GM13977 (cell line): ENCODE results near the gene CNIH1.
"Not testable (repeated sequence)": the region's sequence is repeated elsewhere in the genome, so short reads cannot be mapped to it uniquely, and the experiment has no call there.

ENCODE experiments used
- DNase-seq: peaks from one replicate; pipeline ENCODE4 v3.0.0; 2012; ENCODE audit warnings: low spot score
- in situ Hi-C: fragments of 300-500 bp; cut with MboI; formaldehyde crosslinking; loops from one replicate; pipeline ENCODE4 v1.12.0; 2022; ENCODE audit warnings: low sequenced_read_pairs, low pct_unique_long_range_greater_than_20kb, mixed read lengths, inconsistent platforms; ENCODE audit not compliant: unreplicated experiment
- TF ChIP-seq, protein P1 (sequence below): IDR thresholded peaks from 2 replicates; pipeline ENCODE4 v1.5.1; 2012; ENCODE audit warnings: mild to moderate bottlenecking, control low read depth; ENCODE audit not compliant: insufficient read depth; ENCODE audit errors: extremely low read depth, missing control alignments

Gene CNIH1

DNA sequence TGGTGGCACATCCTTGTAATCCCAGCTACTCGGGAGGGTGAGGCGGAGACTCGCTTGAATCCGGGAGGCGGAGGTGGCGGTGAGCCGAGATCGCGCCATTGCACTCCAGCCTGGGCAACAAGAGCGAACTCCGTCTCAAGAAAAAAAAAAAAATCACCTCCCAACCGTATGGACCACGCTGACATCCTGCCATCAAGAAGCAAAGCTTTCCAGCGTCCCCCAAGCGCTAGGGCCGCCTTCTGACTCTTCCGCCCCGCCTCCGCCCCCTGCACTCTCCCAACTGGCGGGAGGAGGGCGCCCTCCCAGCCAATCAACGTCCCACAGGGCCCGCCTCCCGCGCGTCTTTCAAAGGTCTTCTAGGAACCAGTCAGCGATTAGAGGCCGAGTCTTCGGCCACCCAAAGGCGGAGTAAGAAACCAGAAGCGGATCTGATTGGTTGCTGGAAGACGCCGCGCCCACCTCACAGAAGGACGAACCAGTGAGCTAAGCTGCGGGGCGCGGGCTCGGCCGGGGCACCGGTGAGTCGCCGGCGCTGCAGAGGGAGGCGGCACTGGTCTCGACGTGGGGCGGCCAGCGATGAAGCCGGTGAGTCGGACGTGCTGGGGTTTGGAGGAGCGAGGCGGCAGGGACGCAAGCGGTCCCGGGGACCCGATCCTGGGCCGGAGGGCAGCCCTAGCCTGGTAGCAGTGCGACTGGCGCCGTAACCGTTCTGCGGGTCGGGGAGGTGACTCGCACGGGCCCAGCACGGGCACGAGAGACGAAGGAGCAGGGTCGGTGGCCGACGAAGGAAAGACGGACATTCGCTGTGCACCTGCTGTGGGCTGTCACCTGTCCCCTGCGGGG lies 44.5 kb downstream of the CNIH1 start, which contains the start of gene CDKN3:
CDKN3 (plus strand) TSS at position 515 of the 843 bp plus-strand sequence; CDS start at position 577, 62 bp downstream.
- DNase-seq, result peak; percentile 98
- in situ Hi-C loops, result no loop called here
- TF ChIP-seq, protein P1, sequence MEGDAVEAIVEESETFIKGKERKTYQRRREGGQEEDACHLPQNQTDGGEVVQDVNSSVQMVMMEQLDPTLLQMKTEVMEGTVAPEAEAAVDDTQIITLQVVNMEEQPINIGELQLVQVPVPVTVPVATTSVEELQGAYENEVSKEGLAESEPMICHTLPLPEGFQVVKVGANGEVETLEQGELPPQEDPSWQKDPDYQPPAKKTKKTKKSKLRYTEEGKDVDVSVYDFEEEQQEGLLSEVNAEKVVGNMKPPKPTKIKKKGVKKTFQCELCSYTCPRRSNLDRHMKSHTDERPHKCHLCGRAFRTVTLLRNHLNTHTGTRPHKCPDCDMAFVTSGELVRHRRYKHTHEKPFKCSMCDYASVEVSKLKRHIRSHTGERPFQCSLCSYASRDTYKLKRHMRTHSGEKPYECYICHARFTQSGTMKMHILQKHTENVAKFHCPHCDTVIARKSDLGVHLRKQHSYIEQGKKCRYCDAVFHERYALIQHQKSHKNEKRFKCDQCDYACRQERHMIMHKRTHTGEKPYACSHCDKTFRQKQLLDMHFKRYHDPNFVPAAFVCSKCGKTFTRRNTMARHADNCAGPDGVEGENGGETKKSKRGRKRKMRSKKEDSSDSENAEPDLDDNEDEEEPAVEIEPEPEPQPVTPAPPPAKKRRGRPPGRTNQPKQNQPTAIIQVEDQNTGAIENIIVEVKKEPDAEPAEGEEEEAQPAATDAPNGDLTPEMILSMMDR, result peak; percentile 47

- TF ChIP-seq, protein P1, result no peak
- DNase-seq, result no peak
- in situ Hi-C loops, result no loop called here
These were observed 45.0 kb downstream of the CNIH1 start for GRCh38 chr14:54396183-54396492.

- in situ Hi-C loops, result no loop called here
- TF ChIP-seq, protein P1, result no peak
These were observed 45.5 kb downstream of the CNIH1 start for GRCh38 chr14:54395716-54396115.

GRCh38 chr14:54395284-54395683 lies 45.9 kb downstream of the CNIH1 start:
- DNase-seq, result no peak
- in situ Hi-C loops, result no loop called here
- TF ChIP-seq, protein P1, result no peak

More at GRCh38 chr14:54395716-54396115, 45.5 kb downstream of the CNIH1 start:
- no peak for DNase-seq

DNA sequence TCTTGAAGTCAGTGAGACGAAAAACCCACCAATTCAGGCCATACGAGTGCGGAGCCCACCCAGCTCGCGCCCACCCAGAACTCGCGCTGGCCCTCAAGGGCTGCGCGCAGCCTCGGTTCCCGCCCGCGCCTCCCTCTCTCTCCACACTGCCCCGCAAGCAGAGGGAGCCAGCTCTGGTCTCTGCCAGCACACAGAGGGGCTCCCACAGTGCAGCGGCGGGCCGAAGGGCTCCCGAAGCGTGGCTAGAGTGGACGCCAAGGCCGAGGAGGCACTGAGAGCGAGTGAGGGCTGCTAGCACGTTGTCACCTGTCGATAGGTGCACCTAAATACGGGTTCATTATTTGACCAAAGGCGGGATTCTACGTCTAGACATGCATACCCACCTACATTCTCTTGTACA lies 46.6 kb downstream of the CNIH1 start:
- no peak for DNase-seq
- TF ChIP-seq, protein P1, result no peak
- in situ Hi-C loops, result no loop called here

DNA sequence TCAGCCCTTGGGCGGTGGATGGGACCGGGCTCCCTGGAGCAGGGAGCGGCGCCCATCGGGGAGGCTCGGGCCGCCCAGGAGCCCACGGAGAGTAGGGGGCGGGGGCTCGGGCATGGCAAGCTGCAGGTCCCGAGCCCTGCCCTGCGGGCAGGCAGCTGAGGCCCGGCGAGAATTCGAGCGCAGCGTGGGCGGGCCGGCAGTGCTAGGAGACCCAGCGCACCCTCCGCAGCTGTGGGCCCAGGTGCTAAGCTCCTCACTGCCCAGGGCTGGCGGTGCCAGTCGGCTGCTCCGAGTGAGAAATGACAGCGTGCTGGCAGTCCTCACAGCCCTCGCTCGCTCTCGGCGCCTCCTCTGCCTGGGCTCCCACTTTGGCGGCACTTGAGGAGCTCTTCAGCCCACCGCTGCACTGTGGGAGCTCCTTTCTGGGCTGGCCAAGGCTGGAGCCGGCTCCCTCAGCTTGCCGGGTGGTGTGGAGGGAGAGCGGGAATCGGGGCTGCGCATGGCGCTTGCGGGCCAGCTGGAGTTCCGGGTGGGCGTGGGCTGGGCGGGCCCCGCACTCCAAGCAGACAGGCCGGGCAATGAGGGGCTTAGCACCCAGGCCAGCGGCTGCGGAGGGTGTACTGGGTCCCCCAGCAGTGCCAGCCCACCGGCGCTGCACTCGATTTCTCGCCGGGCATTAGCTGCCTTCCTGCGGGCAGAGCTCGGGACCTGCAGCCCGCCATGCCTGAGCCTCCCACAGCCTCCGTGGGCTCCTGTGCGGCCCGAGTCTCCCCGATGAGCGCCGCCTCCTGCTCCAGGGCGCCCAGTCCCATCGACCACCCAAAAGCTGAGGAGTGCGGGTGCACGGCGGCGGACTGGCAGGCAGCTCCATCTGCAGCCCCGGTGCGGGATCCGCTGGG lies 47.9 kb downstream of the CNIH1 start:
- DNase-seq, in situ Hi-C loops: not testable (repeated sequence)
